Loucy (cell line): ENCODE data around the gene YARS2.

ENCODE experiments used
- H2AFZ ChIP-seq: fragments of 200-600 bp; sonication (generic); 2 replicates; pipeline ENCODE4 v1.6.0; 2016; ENCODE audit warnings: antibody characterized with exemption, mild to moderate bottlenecking, low read length, moderate library complexity
- H3F3A ChIP-seq: fragments of 200-600 bp; 2 replicates; pipeline ENCODE4 v1.6.0; 2016; ENCODE audit warnings: antibody characterized with exemption, low read depth, mild to moderate bottlenecking
- H3K27me3 ChIP-seq: fragments of 200-600 bp; sonication (generic); 2 replicates; pipeline ENCODE4 v1.6.1; 2014; ENCODE audit warnings: low read length, mild to moderate bottlenecking; ENCODE audit not compliant: insufficient read depth, poor library complexity, severe bottlenecking
- H3K36me3 ChIP-seq: fragments of 200-600 bp; sonication (generic); 2 replicates; pipeline ENCODE4 v1.6.1; 2016; ENCODE audit warnings: low read length; ENCODE audit not compliant: insufficient read depth
- H3K4me1 ChIP-seq: fragments of 200-600 bp; sonication (generic); 2 replicates; pipeline ENCODE4 v1.5.1; 2014; ENCODE audit warnings: low read length, mild to moderate bottlenecking; ENCODE audit not compliant: insufficient read depth, poor library complexity, severe bottlenecking
- H3K4me2 ChIP-seq: fragments of 200-600 bp; sonication (generic); 2 replicates; pipeline ENCODE4 v1.6.0; 2014; ENCODE audit warnings: antibody characterized with exemption, low read length, low read depth, mild to moderate bottlenecking; ENCODE audit not compliant: poor library complexity, severe bottlenecking
- H3K4me3 ChIP-seq: fragments of 200-600 bp; sonication (generic); 2 replicates; pipeline ENCODE4 v1.5.1; 2014; ENCODE audit warnings: low read length, mild to moderate bottlenecking, mixed read lengths; ENCODE audit not compliant: poor library complexity, severe bottlenecking
- H3K79me2 ChIP-seq: fragments of 200-600 bp; sonication (generic); 2 replicates; pipeline ENCODE4 v1.6.1; 2014; ENCODE audit warnings: low read length; ENCODE audit not compliant: insufficient read depth
- H3K9ac ChIP-seq: fragments of 200-600 bp; sonication (generic); 2 replicates; pipeline ENCODE4 v1.6.0; 2014; ENCODE audit warnings: mild to moderate bottlenecking, low read depth, low read length, moderate library complexity; ENCODE audit not compliant: poor library complexity, severe bottlenecking
- H3K9me2 ChIP-seq: fragments of 200-600 bp; sonication (generic); replicated peaks from 2 replicates; pipeline ENCODE4 v1.6.1; 2016; ENCODE audit warnings: low read depth, low read length, mixed read lengths
- H3K9me3 ChIP-seq: fragments of 200-600 bp; sonication (generic); 2 replicates; pipeline ENCODE4 v1.6.1; 2014; ENCODE audit warnings: mild to moderate bottlenecking, antibody characterized with exemption, low read length, low read depth; ENCODE audit not compliant: insufficient read depth
- H4K20me1 ChIP-seq: fragments of 200-600 bp; sonication (generic); 2 replicates; pipeline ENCODE4 v1.6.0; 2014; ENCODE audit warnings: antibody characterized with exemption, low read length, mild to moderate bottlenecking; ENCODE audit not compliant: insufficient read depth, poor library complexity, severe bottlenecking
- CTCF ChIP-seq: fragments of 200-600 bp; sonication (generic); conservative IDR thresholded peaks from 2 replicates; pipeline ENCODE4 v1.5.1; 2014; ENCODE audit warnings: mild to moderate bottlenecking, antibody characterized with exemption, low read length
- EZH2phosphoT487 ChIP-seq: fragments of 200-600 bp; IDR thresholded peaks from 2 replicates; pipeline ENCODE4 v1.6.1; 2018; ENCODE audit warnings: antibody characterized with exemption, mild to moderate bottlenecking, moderate library complexity, borderline replicate concordance

Gene YARS2

GRCh38 chr12:32706335-32707024, 49.2 kb downstream of the YARS2 start:
- Histone ChIP-seq H3K9me2 (no peaks in the 10 kb centered on the region), H3K4me1 (peaks cover 21% of the 10 kb centered on the region), H3K27me3 (no peaks in the 10 kb centered on the region), H3F3A (no peaks in the 10 kb centered on the region), H3K79me2 (peaks cover 9% of the 10 kb centered on the region), H3K36me3 (peaks cover 51% of the 10 kb centered on the region), H4K20me1 (peaks cover 9% of the 10 kb centered on the region), H3K4me2 (peak overlapping the region; percentile 1), H3K9ac (no peak overlapping the region), H3K4me3 (no peak overlapping the region), H2AFZ (no peak overlapping the region), H3K9me3 (no peaks in the 10 kb centered on the region)
- TF ChIP-seq CTCF (no peak), EZH2phosphoT487 (no peak)

- Histone ChIP-seq H3K9me3 (no peaks in the 10 kb centered on the region), H4K20me1 (peaks cover 9% of the 10 kb centered on the region), H3F3A (no peaks in the 10 kb centered on the region), H3K4me2 (no peak overlapping the region), H3K9ac (no peak overlapping the region), H3K4me3 (no peak overlapping the region), H2AFZ (no peak overlapping the region), H3K27me3 (no peaks in the 10 kb centered on the region), H3K9me2 (no peaks in the 10 kb centered on the region), H3K36me3 (peaks cover 44% of the 10 kb centered on the region), H3K79me2 (peaks cover 9% of the 10 kb centered on the region), H3K4me1 (peaks cover 21% of the 10 kb centered on the region)
- TF ChIP-seq EZH2phosphoT487 (no peak), CTCF (no peak)
Observed at GRCh38 chr12:32705783-32706182, 49.9 kb downstream of the YARS2 start.

GRCh38 chr12:32702946-32703345, 52.8 kb downstream of the YARS2 start:
- H3K4me2 ChIP-seq = no peak overlapping the region
- H3K9me2 ChIP-seq = no peaks in the 10 kb centered on the region
- peaks cover 35% of the 10 kb centered on the region for H3K79me2 ChIP-seq
- H3K9ac ChIP-seq = no peak overlapping the region
- no peak overlapping the region for H3K4me3 ChIP-seq
- H4K20me1 ChIP-seq = peaks cover 13% of the 10 kb centered on the region
- no peaks in the 10 kb centered on the region for H3K9me3 ChIP-seq
- peaks cover 24% of the 10 kb centered on the region for H3K4me1 ChIP-seq
- no peaks in the 10 kb centered on the region for H3K27me3 ChIP-seq
- H2AFZ ChIP-seq = no peak overlapping the region
- H3F3A ChIP-seq = no peaks in the 10 kb centered on the region
- TF ChIP-seq CTCF (no peak), EZH2phosphoT487 (no peak)
- peaks cover 22% of the 10 kb centered on the region for H3K36me3 ChIP-seq
